ENCODE data around the gene JKAMP.
"Not testable (repeated sequence)": the region's sequence is repeated elsewhere in the genome, so short reads cannot be mapped to it uniquely, and the experiment has no call there.

The JKAMP gene, protein sequence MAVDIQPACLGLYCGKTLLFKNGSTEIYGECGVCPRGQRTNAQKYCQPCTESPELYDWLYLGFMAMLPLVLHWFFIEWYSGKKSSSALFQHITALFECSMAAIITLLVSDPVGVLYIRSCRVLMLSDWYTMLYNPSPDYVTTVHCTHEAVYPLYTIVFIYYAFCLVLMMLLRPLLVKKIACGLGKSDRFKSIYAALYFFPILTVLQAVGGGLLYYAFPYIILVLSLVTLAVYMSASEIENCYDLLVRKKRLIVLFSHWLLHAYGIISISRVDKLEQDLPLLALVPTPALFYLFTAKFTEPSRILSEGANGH

GRCh38 chr14:59483819-59484638, at the start of gene JKAMP, which contains the start of gene L3HYPDH:
Gene JKAMP, plus strand, starts transcription at chr14:59484517. Its CDS starts 73 bp downstream, at chr14:59484590.
Gene L3HYPDH, minus strand, starts transcription at chr14:59484408. Its CDS starts 92 bp downstream, at chr14:59484316.
- DNase-seq (ENCODE audit: low spot score), result peak; percentile 95

DNA sequence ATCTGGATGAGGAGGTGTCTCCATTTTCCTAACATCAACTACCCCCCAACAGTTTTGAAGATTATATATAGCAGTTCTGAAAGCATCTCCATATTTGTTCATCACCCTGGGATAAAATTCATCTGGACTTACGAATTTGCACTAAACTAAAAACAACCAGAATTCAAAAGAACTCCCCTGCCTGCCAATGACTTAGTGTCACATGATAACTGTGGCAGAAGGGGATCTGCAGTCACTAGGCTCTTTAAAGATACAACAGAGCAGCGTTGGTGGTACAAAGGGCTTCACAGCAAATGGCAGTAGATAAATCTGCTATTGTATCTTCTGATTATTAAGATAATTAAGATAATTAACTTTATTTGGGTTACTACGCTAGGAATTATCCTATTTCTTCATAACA, 49.2 kb upstream of the JKAMP start:
- DNase-seq (ENCODE audit: low spot score), result no peak

DNA sequence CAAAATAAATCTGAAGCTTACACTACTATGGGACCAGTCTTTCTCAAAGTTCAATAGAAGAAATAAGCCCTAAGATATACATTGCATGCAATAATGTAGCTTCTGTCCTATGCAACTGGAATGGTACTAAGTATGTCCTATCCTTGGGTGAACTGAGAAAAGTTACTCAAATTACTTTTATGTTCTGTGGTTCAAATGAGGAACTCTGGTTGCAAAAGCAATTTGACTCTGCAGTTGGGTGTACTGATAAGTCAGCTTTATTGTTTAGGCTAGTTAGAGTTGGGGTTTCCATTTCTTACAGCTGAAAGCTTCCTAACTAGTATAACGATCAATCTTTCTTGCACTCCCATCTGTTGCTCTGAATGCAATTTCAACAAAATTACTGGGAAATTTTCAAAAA, 48.3 kb upstream of the JKAMP start:
- DNase-seq (ENCODE audit: low spot score), result no peak

DNA sequence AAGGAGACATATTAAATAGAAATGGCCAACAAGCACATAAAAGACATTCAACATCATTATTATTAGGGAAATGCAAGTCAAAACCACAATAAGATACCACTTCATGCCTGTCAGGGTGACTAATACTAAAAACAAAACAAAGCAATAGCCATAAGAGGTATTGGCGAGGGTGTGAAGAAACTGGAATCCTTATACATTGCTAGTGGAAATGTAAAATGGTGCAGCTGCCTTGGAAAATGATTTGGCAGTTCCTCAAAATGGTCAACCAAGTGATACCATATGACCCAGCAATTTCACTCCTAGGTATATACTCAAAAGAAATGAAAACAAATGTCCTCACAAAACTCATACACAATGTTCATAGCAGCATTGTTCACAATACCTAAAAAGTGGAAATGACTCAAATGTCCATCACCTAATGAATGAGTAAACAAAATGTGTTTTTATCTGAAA, 46.1 kb upstream of the JKAMP start:
- no peak for DNase-seq (ENCODE audit: low spot score)

DNA sequence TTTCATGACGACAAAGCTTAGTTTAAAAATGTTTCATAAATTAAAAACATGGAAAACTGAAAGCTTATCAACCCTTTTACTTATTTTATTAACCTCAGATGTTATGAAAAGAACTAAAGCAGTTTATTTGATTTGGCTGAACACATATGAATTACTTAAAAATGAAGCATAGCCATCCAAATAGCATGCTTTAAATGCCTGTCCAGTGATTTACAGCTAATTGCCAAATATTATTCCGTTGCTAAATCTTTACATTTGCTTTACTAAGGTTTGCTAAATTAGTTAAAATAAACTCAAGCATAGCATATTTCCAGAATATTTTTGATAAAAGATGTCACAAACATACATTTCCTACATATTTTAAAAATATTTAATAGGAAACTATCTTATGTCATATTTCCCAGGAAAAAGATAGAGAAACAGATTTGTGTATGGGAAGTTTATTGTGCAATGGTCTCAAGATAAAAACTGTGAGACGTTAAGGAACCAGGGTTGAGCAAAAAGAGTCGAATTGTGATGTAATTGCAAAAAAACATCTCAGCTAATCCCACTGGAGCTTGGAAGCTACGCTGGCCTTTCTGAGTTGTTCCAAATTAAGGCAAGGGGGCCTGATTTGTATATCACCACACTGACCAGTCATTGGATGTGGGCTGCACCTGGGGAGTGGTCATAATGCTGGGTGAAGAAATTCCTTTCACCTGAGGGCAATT, 44.9 kb upstream of the JKAMP start:
- DNase-seq (ENCODE audit: low spot score), result no peak

GRCh38 chr14:59448673-59449072, 35.6 kb upstream of the JKAMP start:
- DNase-seq (ENCODE audit: low spot score), result not testable (repeated sequence)

- no peak for DNase-seq (ENCODE audit: low spot score)
Measured at GRCh38 chr14:59450716-59451115, 33.6 kb upstream of the JKAMP start.

DNA sequence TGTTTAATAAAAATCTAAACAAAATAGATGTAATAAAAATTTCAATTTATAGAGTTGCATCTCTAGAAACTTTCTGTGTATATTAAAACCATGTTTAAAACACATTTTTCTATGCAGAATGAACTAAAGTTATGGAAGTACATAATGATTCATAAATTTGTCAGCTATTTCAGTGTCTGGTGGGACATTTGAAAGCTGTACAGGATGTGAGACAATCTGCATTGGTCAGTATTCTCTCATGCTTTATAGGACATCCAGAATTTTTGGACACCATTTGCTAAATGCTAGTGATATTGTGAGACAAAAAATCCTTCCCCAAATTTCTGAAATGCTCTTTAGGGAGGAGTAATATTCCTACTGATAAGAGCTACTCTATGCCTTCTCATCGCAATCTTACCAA, 32.5 kb upstream of the JKAMP start:
- no peak for DNase-seq (ENCODE audit: low spot score)

GRCh38 chr14:59454139-59454538, 30.2 kb upstream of the JKAMP start:
- DNase-seq (ENCODE audit: low spot score), result no peak

DNA sequence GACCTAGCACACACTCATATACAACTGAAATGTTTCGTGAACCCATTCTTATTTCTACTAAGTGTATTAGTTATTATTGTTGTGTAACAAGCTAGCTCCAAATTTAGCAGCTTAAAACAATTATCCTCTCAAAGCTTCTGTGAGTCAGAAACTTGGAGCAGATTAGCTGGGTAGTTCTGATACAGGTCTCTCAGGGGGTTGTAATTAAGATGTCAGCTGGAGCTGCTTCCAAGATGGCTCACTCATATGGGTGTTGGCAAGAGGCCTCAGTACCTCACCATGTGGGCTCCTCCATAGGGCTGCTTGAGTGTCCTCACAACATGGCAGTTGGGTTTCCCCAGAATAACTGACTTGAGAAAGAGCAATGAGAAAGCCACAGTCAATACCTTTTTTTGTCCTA, 28.9 kb upstream of the JKAMP start:
- DNase-seq (ENCODE audit: low spot score), result no peak

DNA sequence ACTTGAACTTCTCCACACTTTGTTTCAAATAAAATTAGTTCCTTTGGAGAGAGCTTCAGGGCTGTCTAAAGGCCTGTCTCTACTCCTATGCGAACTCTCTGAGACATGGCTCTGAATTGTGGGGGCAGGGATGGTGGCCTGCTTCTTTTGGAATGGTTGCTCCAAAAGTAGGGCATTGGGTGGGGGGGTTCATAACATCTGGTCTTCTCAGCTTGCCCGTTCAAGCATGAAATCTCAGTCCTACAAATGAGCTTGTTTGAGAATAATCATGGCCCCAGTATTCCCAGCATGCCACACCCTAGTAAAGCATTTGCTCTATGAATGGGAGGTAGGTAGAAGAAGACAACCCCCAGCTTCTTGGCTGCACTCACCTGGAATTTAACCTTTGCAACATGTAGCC, 25.8 kb upstream of the JKAMP start:
- DNase-seq (ENCODE audit: low spot score), result no peak

DNA sequence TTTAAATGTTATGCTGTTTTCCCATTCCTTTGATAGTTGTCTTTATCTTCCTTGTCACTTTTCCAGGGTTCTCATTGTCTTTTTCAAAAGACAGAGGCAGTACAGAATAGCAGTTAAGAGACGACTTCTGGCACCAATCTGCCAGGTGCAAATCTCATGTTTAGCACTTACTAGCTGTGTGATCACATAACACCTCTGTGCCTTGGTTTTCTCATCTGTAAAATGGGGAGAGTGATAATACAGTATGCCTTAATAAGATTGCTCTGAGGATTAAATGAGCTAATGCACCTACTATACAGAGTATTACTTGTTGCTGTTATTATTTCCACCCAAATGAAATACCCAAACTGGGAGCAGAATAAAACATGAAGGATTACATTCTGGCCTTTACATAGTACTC, 23.9 kb upstream of the JKAMP start:
- no peak for DNase-seq (ENCODE audit: low spot score)

- DNase-seq (ENCODE audit: low spot score), result no peak
Measured at GRCh38 chr14:59461891-59462290, 22.4 kb upstream of the JKAMP start.

DNA sequence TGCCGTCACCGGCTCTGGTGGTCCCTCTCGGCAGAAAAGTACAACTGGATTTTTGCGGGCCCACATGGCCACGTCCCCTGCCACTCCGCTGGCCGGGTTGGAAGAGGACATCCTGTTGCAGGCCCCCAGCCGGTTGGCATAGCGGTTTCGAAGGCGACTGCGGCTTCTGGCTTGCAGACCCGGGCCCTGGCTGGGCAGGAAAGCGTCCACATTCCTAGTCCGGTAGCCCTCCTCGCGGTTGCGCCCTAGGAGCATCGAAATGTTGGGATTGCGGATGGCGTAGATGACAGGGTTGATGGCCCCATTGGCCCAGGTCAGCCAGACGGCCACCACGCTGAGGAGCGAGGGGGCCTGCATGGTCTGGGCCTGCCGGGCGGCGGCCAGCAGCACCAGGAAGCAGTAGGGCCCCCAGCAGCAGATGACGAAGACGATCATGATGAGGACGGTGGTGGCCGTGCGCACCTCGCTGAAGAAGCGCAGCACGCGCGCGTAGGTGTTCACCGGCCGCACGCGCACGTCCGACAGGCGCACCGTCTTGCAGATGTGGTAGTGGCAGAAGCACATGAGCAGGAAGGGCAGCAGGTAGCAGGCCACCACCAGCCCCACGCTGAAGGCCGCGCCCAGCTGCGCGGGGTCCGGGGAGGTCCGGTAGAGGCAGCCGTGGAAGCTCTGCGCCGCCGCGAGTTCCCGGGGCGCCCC, 20.4 kb upstream of the JKAMP start:
- peak; percentile 26 for DNase-seq (ENCODE audit: low spot score)

DNA sequence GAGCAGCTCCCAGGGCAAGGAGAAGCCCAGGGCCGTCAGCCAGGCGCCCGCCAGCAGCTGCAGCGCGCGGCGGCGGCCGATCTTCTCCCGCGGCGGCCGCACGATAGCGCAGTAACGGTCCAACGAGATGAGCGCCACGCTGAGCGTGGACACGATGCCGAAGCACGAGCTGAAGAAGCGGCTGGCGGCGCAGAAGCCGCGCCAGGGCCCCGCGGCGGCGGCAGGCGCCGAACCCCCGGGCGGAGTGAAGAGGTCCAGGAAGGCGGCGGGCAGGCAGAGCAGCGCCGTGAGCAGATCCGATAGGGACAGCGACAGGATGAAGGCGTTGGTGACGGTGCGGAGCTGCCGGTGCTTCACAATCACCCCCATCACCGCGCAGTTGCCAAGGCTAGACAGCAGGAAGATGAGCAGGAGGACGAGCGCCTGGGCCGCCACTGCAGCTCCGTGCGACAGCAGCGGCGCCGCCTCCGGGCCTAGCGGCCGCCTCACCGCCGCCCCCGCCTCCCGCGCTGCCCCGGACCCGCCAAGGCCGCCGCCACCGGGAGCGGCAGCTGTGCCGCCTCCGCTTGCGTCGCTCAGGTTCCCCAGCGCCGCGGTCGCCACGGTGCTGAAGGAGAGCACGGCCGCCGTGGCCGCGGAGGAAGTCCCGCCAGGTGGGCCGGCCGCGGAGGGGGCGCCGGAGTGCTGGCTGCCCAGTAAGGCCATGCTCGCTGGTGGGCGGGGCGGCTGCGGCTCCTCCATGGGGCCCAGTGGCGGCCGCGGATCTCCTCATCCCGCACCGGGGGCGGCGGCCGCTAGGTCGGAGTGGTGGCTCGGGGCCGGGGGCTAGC, 19.6 kb upstream of the JKAMP start:
- peak; percentile 55 for DNase-seq (ENCODE audit: low spot score)

- DNase-seq (ENCODE audit: low spot score), result peak; percentile 46
Measured at GRCh38 chr14:59465316-59466135, 18.8 kb upstream of the JKAMP start, which contains the start of gene GPR135. Gene GPR135, minus strand, starts transcription at chr14:59465380. Its CDS starts 154 bp downstream, at chr14:59465226.

GRCh38 chr14:59474172-59474571, 10.1 kb upstream of the JKAMP start:
- DNase-seq (ENCODE audit: low spot score), result no peak

DNA sequence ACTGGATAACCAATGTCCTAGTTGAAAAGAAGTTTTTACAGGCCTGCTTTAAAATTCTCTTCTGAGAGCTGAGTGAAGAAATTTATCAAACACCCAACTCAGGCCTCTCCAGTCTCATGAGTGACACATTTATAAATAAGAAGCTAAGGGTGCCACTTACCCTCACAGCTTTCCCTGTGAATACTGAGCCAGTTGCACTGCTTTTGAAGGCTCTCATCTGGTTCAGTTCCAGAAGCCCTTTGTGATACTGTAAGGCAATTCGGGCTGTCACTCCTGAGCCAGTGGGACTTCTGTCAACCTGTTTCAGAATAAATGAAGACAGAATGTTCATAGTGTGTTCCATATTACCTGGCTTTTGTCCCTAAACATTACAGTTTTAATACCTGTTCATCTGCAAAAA, 8.6 kb upstream of the JKAMP start:
- no peak for DNase-seq (ENCODE audit: low spot score)

DNA sequence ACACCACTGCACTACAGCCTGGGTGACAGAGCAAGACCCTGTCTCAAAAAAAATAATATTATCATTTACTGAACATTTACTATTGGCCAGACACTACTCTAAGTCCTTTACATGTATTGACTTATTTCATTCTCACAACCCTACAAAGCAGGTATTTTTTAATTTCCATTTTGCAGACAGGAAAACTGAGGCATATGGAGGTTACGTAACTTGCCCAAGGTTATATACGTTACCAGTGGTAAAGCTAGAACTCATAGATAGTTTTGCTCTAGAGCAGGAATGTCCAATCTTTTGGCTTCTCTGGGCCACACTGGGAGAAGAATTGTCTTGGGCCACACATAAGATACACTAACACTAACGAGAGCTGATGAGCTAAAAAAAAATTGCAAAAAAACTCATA, 5.8 kb upstream of the JKAMP start:
- DNase-seq (ENCODE audit: low spot score), result no peak

DNA sequence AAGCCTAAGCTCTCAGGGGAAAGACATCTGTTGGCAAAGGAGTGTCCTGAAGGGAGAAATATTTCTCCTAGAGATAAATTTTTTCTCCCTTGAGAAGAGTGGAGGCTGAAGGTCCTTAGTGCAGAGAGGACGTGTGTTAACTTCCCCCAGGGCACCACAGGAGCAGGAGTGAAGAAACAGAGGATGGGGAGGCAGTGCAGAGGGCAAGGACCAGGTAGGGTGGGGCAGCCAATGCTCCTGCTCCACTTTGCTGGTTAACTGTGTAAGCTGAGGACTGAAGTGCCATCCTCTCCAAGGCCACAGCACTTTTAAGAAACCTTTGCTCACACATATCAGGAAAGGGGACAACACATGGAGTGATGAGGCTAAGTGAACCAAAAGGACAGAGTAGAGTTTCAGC, 4.2 kb upstream of the JKAMP start:
- no peak for DNase-seq (ENCODE audit: low spot score)

Data from cerebellar cortex (tissue), 1 donor.